ENCODE results near the gene PBRM1. TPM values are rescaled to one million over a fixed set of nuclear protein-coding genes. Genes with fewer than 3 reads are reported as not detected.

Gene PBRM1
- total RNA-seq, 1 experiment from 2014 or later: 40.0 TPM

DNA sequence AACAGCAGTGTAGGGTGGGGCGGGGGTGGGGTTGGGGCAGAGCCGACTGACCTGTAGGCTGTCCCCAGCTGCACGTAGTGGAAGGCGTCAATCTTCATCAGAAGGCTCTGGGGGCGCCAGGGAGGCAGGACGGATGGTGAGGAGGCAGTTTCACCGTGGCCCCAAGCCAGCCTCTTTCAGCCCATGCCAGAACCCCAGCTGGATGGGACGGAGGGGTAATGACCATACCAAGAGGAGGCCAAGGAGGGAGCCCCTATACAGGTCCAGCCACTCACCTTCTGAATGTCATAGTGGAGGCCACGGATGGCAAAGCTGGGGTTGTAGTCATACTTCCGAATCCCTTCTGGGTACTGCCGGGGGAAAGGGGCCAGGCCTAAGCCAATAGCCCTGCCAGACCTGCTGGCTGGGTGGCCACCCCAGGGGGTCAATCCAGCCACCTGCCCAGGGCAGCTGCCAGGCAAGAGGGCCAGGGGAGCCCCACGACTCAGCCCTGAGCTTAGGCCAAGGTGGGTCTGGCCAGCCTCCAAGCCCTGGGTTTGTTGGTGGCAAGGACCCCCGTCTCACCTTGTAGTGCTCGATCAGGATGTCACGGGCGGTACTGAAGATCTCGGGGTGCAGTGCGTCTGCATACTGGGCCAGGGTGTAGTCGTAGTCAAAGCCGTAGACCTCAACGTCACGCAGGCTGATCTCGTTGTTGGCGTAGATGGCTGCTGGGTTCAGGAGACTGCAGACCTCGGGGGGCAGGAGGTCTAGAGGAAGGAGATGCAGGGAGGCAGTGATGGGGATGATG, 156.9 kb downstream of the PBRM1 start:
- H3K9me3 ChIP-seq (ENCODE audit: control insufficient read depth in 1 of 2, insufficient read depth in 1 of 2, low read depth in 1 of 2, low read length in 2 of 2): no peaks in the 10 kb centered on the region
- no TSS peak for BruUV-seq (replicated peaks)
- H3K36me3 ChIP-seq (ENCODE audit: control insufficient read depth in 1 of 2, insufficient read depth in 2 of 2, low read length in 2 of 2): peaks cover 11 to 17% of the 10 kb centered on the region in 2 experiments
- POLR2A ChIA-PET: interaction anchor here (2.7 kb wide), 1 partner anchor 7 kb away, joined by 13 read pairs; the partner anchor contains the start of gene UQCC5
- H3K79me2 ChIP-seq (ENCODE audit: insufficient read depth, low read length): peaks cover 29% of the 10 kb centered on the region
- ATAC-seq (no peak), DNase-seq (ENCODE audit: low read depth, low spot score) (no peak)
- no peaks in the 10 kb centered on the region for H3K9me2 ChIP-seq (ENCODE audit: insufficient read depth)
- RAD21 ChIA-PET (ENCODE audit: low non-redundant PET in 1 of 2, low total read pairs in 2 of 2, uncharacterized antibody in 2 of 2, unreplicated experiment in 2 of 2): no interaction called here
- CTCF ChIA-PET: no interaction called here
- H3K4me1 ChIP-seq (ENCODE audit: control insufficient read depth in 1 of 2, insufficient read depth in 2 of 2, low read length in 2 of 2): peaks cover 7 to 18% of the 10 kb centered on the region in 2 experiments; a peak in 3 of 4 replicates
- no peaks in the 10 kb centered on the region for H4K20me1 ChIP-seq (ENCODE audit: insufficient read depth)
- no peak overlapping the region for H3K4me2 ChIP-seq (ENCODE audit: low read length)
- intact Hi-C loops (cut with micrococcal nuclease): no loop called here
- TF ChIP-seq, protein P1, sequence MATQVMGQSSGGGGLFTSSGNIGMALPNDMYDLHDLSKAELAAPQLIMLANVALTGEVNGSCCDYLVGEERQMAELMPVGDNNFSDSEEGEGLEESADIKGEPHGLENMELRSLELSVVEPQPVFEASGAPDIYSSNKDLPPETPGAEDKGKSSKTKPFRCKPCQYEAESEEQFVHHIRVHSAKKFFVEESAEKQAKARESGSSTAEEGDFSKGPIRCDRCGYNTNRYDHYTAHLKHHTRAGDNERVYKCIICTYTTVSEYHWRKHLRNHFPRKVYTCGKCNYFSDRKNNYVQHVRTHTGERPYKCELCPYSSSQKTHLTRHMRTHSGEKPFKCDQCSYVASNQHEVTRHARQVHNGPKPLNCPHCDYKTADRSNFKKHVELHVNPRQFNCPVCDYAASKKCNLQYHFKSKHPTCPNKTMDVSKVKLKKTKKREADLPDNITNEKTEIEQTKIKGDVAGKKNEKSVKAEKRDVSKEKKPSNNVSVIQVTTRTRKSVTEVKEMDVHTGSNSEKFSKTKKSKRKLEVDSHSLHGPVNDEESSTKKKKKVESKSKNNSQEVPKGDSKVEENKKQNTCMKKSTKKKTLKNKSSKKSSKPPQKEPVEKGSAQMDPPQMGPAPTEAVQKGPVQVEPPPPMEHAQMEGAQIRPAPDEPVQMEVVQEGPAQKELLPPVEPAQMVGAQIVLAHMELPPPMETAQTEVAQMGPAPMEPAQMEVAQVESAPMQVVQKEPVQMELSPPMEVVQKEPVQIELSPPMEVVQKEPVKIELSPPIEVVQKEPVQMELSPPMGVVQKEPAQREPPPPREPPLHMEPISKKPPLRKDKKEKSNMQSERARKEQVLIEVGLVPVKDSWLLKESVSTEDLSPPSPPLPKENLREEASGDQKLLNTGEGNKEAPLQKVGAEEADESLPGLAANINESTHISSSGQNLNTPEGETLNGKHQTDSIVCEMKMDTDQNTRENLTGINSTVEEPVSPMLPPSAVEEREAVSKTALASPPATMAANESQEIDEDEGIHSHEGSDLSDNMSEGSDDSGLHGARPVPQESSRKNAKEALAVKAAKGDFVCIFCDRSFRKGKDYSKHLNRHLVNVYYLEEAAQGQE (IDR thresholded peaks at IDR 0.05; ENCODE audit: low read depth): no peak
- TF ChIP-seq ZFX (IDR thresholded peaks at IDR 0.05) (no peak), ELF1 (IDR thresholded peaks at IDR 0.05; ENCODE audit: borderline replicate concordance, low read depth) (no peak), SRF (IDR thresholded peaks at IDR 0.05; ENCODE audit: low read depth) (no peak), EGR1 (IDR thresholded peaks at IDR 0.05; ENCODE audit: low read depth) (no peak), EZH2phosphoT487 (IDR thresholded peaks at IDR 0.05; ENCODE audit: borderline replicate concordance) (no peak), ZNF274 (IDR thresholded peaks at IDR 0.05; ENCODE audit: low read depth, low read length) (no peak), MAX (IDR thresholded peaks at IDR 0.05) (no peak), ZBTB33 (IDR thresholded peaks at IDR 0.05; ENCODE audit: extremely low read depth, insufficient replicate concordance, low read length) (no peak), POLR2AphosphoS5 (IDR thresholded peaks at IDR 0.05; ENCODE audit: low read depth, low read length) (no peak), JUND (IDR thresholded peaks at IDR 0.05) (no peak), TCF7L2 (IDR thresholded peaks at IDR 0.05; ENCODE audit: borderline replicate concordance, extremely low read depth, insufficient read depth, insufficient read length) (no peak), RAD21 (IDR thresholded peaks at IDR 0.05; ENCODE audit: low read depth) (no peak), ATF3 (IDR thresholded peaks at IDR 0.05) (no peak), SP1 (IDR thresholded peaks at IDR 0.05; ENCODE audit: low read depth) (no peak), SIN3A (IDR thresholded peaks at IDR 0.05; ENCODE audit: low read depth) (no peak)
- H3K27me3 ChIP-seq (ENCODE audit: insufficient read depth, low read length): no peaks in the 10 kb centered on the region
- H3K27ac ChIP-seq (ENCODE audit: low read depth, low read length): no peak overlapping the region
- no peak overlapping the region for H3K4me3 ChIP-seq (replicated peaks in 1 of 2; ENCODE audit: low read depth in 1 of 2, low read length in 2 of 2)
- H3K9ac ChIP-seq (ENCODE audit: low read length): no peak overlapping the region
- H2AFZ ChIP-seq (ENCODE audit: low read depth, low read length, poor library complexity, severe bottlenecking): no peak overlapping the region

Measured in HCT116 (cell line).